GM23338 (cell line): ENCODE data around the gene OR6V1. TPM values are rescaled to one million over a fixed set of nuclear protein-coding genes. Genes with fewer than 3 reads are reported as not detected.
A peak's percentile ranks its signal among the peaks of the same experiment; 100 is the strongest.

ENCODE experiments used
- ATAC-seq: fragments of 200-7000 bp; cut with Tn5 transposase; 3 replicates; pipeline ENCODE4 v1.9.1; 2020
- DNase-seq: peaks from one replicate; pipeline ENCODE4 v3.0.0-alpha.2; 2015; ENCODE audit warnings: low spot score
- H2AFZ ChIP-seq: fragments of 200-600 bp; sonication (generic); 2 replicates; pipeline ENCODE4 v1.8.0; 2016; ENCODE audit warnings: antibody characterized with exemption, mild to moderate bottlenecking, moderate library complexity
- H3F3A ChIP-seq: fragments of 200-600 bp; sonication (generic); replicated peaks from 2 replicates; pipeline ENCODE4 v1.8.0; 2017; ENCODE audit warnings: antibody characterized with exemption, mixed run types, low read depth
- H3K27ac ChIP-seq: fragments of 200-600 bp; sonication (generic); 2 replicates; pipeline ENCODE4 v1.6.1; 2016; ENCODE audit warnings: low read depth
- H3K27me3 ChIP-seq: fragments of 200-600 bp; sonication (generic); 2 replicates; pipeline ENCODE4 v1.8.0; 2016; ENCODE audit warnings: mild to moderate bottlenecking, mixed run types, moderate library complexity; ENCODE audit not compliant: insufficient read depth
- H3K36me3 ChIP-seq: fragments of 200-600 bp; sonication (generic); 2 replicates; pipeline ENCODE4 v1.8.0; 2016; ENCODE audit warnings: mild to moderate bottlenecking; ENCODE audit not compliant: insufficient read depth
- H3K4me1 ChIP-seq: fragments of 200-600 bp; sonication (generic); 2 replicates; pipeline ENCODE4 v1.8.0; 2016; ENCODE audit warnings: mild to moderate bottlenecking, moderate library complexity; ENCODE audit not compliant: insufficient read depth
- H3K4me2 ChIP-seq: fragments of 200-600 bp; sonication (generic); 2 replicates; pipeline ENCODE4 v1.7.1; 2017; ENCODE audit warnings: mixed run types
- H3K4me3 ChIP-seq: fragments of 200-600 bp; sonication (generic); 2 replicates; pipeline ENCODE4 v1.6.1; 2016; ENCODE audit warnings: mixed run types
- H3K79me2 ChIP-seq: fragments of 200-600 bp; sonication (generic); replicated peaks from 2 replicates; pipeline ENCODE4 v1.8.0; 2017; ENCODE audit warnings: mild to moderate bottlenecking; ENCODE audit not compliant: insufficient read depth
- H3K9me2 ChIP-seq: fragments of 200-600 bp; sonication (generic); 2 replicates; pipeline ENCODE4 v1.8.0; 2017; ENCODE audit not compliant: insufficient read depth
- H4K20me1 ChIP-seq: fragments of 200-600 bp; sonication (generic); replicated peaks from 2 replicates; pipeline ENCODE4 v1.8.0; 2017; ENCODE audit warnings: mild to moderate bottlenecking; ENCODE audit not compliant: insufficient read depth
- H3K27ac Mint-ChIP-seq: 2 replicates; pipeline ENCODE4 v1.8.0; 2020; ENCODE audit warnings: inconsistent platforms, mild to moderate bottlenecking, moderate library complexity, mixed read lengths
- H3K27me3 Mint-ChIP-seq: 3 replicates; pipeline ENCODE4 v1.8.0; 2022; ENCODE audit warnings: low read depth, mild to moderate bottlenecking, moderate library complexity, mixed read lengths, inconsistent platforms; ENCODE audit not compliant: insufficient read depth, poor library complexity
- H3K36me3 Mint-ChIP-seq: 3 replicates; pipeline ENCODE4 v1.8.0; 2021; ENCODE audit warnings: low read depth, mild to moderate bottlenecking, inconsistent platforms, moderate library complexity, mixed read lengths
- H3K4me1 Mint-ChIP-seq: 3 replicates; pipeline ENCODE4 v1.8.0; 2020; ENCODE audit warnings: mild to moderate bottlenecking, inconsistent platforms, mixed read lengths
- H3K4me3 Mint-ChIP-seq: 3 replicates; pipeline ENCODE4 v1.8.0; 2021; ENCODE audit warnings: moderate library complexity, mild to moderate bottlenecking, inconsistent platforms, mixed read lengths
- H3K9me3 Mint-ChIP-seq: 3 replicates; pipeline ENCODE4 v1.8.0; 2020; ENCODE audit warnings: moderate library complexity, mild to moderate bottlenecking, inconsistent platforms, mixed read lengths
- EZH2 ChIP-seq: fragments of 200-600 bp; sonication (generic); IDR thresholded peaks from one replicate; pipeline ENCODE4 v1.8.0; 2017; ENCODE audit warnings: antibody characterized with exemption, mild to moderate bottlenecking, low read depth; ENCODE audit not compliant: unreplicated experiment
- EZH2phosphoT487 ChIP-seq: fragments of 200-600 bp; sonication (generic); IDR thresholded peaks from one replicate; pipeline ENCODE4 v1.8.1; 2018; ENCODE audit warnings: antibody characterized with exemption; ENCODE audit not compliant: unreplicated experiment
- JUNB ChIP-seq: IDR thresholded peaks from one replicate; pipeline ENCODE4 v1.6.1; 2016; ENCODE audit warnings: antibody characterized with exemption; ENCODE audit not compliant: unreplicated experiment
- NANOG ChIP-seq: IDR thresholded peaks from 2 replicates; pipeline ENCODE4 v1.6.1; 2016; ENCODE audit warnings: antibody characterized with exemption, borderline replicate concordance
- POLR2AphosphoS5 ChIP-seq: IDR thresholded peaks from 2 replicates; pipeline ENCODE4 v1.6.1; 2016; ENCODE audit warnings: antibody characterized with exemption, low read depth
- ZNF114 ChIP-seq: fragments of 250-450 bp; sonication (Bioruptor Pico); IDR thresholded peaks from 2 replicates; pipeline ENCODE4 v1.5.0; 2020; ENCODE audit warnings: mild to moderate bottlenecking, moderate library complexity
- ZNF331 ChIP-seq: fragments of 250-450 bp; sonication (Bioruptor Pico); IDR thresholded peaks from 2 replicates; pipeline ENCODE4 v1.5.0; 2020; ENCODE audit warnings: low read depth, mild to moderate bottlenecking, moderate library complexity
- polyA plus RNA-seq: library from polyadenylated mRNA; unstranded; fragments of >200 nt; fragmentation: Nextera tagmentation; extraction: Ambion mirVana; gene quantifications from 2 replicates; pipeline ENCODE4 v1.2.1, GENCODE V29; 2016
- total RNA-seq: library from RNA; depleted of rRNA; stranded (reverse); fragments of >200 nt; shearing (Covaris generic); gene quantifications from 2 replicates; pipeline ENCODE4 v1.2.3, GENCODE V29; 2014
- TF ChIP-seq, protein P1 (sequence below): fragments of 250-450 bp; sonication (Bioruptor Pico); IDR thresholded peaks from 2 replicates; pipeline ENCODE4 v1.5.0; 2020; ENCODE audit warnings: mild to moderate bottlenecking, moderate library complexity
- TF ChIP-seq, protein P2 (sequence below): IDR thresholded peaks from 2 replicates; pipeline ENCODE4 v1.6.1; 2016; ENCODE audit warnings: antibody characterized with exemption
- TF ChIP-seq, protein P3 (sequence below), 2 experiments: fragments of 200-600 bp in 1 of 2; sonication (generic) in 1 of 2; conservative IDR thresholded peaks; 2 replicates each; pipeline versions ENCODE4 v1.5.1 to v1.6.1; 2016 to 2017; ENCODE audit warnings: antibody characterized with exemption in 2 of 2, low read depth in 2 of 2, mild to moderate bottlenecking in 2 of 2, moderate library complexity in 1 of 2
- TF ChIP-seq, protein P4 (sequence below): IDR thresholded peaks from one replicate; pipeline ENCODE4 v1.6.1; 2018; ENCODE audit warnings: antibody characterized with exemption; ENCODE audit not compliant: unreplicated experiment

The OR6V1 gene
- total and polyA plus RNA-seq, 2 experiments from 2014 or later, result not detected

DNA sequence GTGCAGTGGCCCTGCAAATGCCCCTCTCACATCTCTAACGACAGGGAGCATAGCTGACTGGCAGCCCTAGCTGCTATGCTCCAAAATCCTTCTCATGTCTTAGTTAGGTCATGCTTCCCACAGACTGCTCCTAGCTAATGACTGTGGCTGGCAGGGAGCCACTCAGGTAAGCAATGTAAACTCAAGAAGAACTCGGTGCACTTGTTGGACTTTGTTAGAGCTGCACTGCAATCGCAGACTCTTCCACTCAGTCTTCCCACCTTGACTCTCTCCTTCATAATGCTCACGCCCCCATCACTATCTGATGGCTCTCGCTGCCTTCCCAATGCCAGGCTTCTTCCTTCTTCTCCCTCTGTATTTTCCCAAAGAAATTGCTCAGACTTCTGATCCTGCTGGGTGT lies 49.2 kb upstream of the OR6V1 start:
- H3K4me1 Mint-ChIP-seq, result no peaks in the 10 kb centered on the region; the same call in 2 of the 3 replicates
- peaks cover under 1% of the 10 kb centered on the region for H3K27me3 Mint-ChIP-seq
- Histone ChIP-seq H3K79me2 (no peaks in the 10 kb centered on the region), H3F3A (no peaks in the 10 kb centered on the region), H2AFZ (peak overlapping the region; percentile 86), H3K4me1 (no peaks in the 10 kb centered on the region), H4K20me1 (no peaks in the 10 kb centered on the region), H3K27ac (no peak overlapping the region), H3K27me3 (no peaks in the 10 kb centered on the region), H3K9me2 (no peaks in the 10 kb centered on the region), H3K4me2 (no peak overlapping the region), H3K4me3 (no peak overlapping the region), H3K36me3 (no peaks in the 10 kb centered on the region)
- no peaks in the 10 kb centered on the region for H3K36me3 Mint-ChIP-seq
- H3K27ac Mint-ChIP-seq, result no peak overlapping the region
- H3K4me3 Mint-ChIP-seq, result no peak overlapping the region
- DNase-seq, result no peak
- ATAC-seq, result no peak
- H3K9me3 Mint-ChIP-seq, result peaks cover 8% of the 10 kb centered on the region; the same call in 2 of the 3 replicates
- TF ChIP-seq POLR2AphosphoS5 (no peak), JUNB (no peak), ZNF331 (CRISPR knock-in tag) (no peak), ZNF114 (CRISPR knock-in tag) (no peak), NANOG (no peak), EZH2 (no peak), EZH2phosphoT487 (no peak)
- TF ChIP-seq, protein P1, sequence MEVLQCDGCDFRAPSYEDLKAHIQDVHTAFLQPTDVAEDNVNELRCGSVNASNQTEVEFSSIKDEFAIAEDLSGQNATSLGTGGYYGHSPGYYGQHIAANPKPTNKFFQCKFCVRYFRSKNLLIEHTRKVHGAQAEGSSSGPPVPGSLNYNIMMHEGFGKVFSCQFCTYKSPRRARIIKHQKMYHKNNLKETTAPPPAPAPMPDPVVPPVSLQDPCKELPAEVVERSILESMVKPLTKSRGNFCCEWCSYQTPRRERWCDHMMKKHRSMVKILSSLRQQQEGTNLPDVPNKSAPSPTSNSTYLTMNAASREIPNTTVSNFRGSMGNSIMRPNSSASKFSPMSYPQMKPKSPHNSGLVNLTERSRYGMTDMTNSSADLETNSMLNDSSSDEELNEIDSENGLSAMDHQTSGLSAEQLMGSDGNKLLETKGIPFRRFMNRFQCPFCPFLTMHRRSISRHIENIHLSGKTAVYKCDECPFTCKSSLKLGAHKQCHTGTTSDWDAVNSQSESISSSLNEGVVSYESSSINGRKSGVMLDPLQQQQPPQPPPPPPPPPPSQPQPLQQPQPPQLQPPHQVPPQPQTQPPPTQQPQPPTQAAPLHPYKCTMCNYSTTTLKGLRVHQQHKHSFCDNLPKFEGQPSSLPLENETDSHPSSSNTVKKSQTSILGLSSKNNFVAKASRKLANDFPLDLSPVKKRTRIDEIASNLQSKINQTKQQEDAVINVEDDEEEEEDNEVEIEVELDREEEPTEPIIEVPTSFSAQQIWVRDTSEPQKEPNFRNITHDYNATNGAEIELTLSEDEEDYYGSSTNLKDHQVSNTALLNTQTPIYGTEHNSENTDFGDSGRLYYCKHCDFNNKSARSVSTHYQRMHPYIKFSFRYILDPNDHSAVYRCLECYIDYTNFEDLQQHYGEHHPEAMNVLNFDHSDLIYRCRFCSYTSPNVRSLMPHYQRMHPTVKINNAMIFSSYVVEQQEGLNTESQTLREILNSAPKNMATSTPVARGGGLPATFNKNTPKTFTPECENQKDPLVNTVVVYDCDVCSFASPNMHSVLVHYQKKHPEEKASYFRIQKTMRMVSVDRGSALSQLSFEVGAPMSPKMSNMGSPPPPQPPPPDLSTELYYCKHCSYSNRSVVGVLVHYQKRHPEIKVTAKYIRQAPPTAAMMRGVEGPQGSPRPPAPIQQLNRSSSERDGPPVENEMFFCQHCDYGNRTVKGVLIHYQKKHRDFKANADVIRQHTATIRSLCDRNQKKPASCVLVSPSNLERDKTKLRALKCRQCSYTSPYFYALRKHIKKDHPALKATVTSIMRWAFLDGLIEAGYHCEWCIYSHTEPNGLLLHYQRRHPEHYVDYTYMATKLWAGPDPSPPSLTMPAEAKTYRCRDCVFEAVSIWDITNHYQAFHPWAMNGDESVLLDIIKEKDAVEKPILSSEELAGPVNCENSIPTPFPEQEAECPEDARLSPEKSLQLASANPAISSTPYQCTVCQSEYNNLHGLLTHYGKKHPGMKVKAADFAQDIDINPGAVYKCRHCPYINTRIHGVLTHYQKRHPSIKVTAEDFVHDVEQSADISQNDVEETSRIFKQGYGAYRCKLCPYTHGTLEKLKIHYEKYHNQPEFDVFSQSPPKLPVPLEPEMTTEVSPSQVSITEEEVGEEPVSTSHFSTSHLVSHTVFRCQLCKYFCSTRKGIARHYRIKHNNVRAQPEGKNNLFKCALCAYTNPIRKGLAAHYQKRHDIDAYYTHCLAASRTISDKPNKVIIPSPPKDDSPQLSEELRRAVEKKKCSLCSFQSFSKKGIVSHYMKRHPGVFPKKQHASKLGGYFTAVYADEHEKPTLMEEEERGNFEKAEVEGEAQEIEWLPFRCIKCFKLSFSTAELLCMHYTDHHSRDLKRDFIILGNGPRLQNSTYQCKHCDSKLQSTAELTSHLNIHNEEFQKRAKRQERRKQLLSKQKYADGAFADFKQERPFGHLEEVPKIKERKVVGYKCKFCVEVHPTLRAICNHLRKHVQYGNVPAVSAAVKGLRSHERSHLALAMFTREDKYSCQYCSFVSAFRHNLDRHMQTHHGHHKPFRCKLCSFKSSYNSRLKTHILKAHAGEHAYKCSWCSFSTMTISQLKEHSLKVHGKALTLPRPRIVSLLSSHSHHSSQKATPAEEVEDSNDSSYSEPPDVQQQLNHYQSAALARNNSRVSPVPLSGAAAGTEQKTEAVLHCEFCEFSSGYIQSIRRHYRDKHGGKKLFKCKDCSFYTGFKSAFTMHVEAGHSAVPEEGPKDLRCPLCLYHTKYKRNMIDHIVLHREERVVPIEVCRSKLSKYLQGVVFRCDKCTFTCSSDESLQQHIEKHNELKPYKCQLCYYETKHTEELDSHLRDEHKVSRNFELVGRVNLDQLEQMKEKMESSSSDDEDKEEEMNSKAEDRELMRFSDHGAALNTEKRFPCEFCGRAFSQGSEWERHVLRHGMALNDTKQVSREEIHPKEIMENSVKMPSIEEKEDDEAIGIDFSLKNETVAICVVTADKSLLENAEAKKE (CRISPR knock-in tag), result no peak
- TF ChIP-seq, protein P2, sequence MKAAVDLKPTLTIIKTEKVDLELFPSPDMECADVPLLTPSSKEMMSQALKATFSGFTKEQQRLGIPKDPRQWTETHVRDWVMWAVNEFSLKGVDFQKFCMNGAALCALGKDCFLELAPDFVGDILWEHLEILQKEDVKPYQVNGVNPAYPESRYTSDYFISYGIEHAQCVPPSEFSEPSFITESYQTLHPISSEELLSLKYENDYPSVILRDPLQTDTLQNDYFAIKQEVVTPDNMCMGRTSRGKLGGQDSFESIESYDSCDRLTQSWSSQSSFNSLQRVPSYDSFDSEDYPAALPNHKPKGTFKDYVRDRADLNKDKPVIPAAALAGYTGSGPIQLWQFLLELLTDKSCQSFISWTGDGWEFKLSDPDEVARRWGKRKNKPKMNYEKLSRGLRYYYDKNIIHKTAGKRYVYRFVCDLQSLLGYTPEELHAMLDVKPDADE, result no peak
- TF ChIP-seq, protein P3, sequence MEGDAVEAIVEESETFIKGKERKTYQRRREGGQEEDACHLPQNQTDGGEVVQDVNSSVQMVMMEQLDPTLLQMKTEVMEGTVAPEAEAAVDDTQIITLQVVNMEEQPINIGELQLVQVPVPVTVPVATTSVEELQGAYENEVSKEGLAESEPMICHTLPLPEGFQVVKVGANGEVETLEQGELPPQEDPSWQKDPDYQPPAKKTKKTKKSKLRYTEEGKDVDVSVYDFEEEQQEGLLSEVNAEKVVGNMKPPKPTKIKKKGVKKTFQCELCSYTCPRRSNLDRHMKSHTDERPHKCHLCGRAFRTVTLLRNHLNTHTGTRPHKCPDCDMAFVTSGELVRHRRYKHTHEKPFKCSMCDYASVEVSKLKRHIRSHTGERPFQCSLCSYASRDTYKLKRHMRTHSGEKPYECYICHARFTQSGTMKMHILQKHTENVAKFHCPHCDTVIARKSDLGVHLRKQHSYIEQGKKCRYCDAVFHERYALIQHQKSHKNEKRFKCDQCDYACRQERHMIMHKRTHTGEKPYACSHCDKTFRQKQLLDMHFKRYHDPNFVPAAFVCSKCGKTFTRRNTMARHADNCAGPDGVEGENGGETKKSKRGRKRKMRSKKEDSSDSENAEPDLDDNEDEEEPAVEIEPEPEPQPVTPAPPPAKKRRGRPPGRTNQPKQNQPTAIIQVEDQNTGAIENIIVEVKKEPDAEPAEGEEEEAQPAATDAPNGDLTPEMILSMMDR (conservative IDR thresholded peaks at IDR 0.05; ENCODE audit: low read depth in 2 of 2), result no peak
- TF ChIP-seq, protein P4, sequence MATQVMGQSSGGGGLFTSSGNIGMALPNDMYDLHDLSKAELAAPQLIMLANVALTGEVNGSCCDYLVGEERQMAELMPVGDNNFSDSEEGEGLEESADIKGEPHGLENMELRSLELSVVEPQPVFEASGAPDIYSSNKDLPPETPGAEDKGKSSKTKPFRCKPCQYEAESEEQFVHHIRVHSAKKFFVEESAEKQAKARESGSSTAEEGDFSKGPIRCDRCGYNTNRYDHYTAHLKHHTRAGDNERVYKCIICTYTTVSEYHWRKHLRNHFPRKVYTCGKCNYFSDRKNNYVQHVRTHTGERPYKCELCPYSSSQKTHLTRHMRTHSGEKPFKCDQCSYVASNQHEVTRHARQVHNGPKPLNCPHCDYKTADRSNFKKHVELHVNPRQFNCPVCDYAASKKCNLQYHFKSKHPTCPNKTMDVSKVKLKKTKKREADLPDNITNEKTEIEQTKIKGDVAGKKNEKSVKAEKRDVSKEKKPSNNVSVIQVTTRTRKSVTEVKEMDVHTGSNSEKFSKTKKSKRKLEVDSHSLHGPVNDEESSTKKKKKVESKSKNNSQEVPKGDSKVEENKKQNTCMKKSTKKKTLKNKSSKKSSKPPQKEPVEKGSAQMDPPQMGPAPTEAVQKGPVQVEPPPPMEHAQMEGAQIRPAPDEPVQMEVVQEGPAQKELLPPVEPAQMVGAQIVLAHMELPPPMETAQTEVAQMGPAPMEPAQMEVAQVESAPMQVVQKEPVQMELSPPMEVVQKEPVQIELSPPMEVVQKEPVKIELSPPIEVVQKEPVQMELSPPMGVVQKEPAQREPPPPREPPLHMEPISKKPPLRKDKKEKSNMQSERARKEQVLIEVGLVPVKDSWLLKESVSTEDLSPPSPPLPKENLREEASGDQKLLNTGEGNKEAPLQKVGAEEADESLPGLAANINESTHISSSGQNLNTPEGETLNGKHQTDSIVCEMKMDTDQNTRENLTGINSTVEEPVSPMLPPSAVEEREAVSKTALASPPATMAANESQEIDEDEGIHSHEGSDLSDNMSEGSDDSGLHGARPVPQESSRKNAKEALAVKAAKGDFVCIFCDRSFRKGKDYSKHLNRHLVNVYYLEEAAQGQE, result no peak
